HepG2 (cell line): Measurements from ENCODE around the gene CD3D. TPM values are rescaled to one million over a fixed set of nuclear protein-coding genes. Genes with fewer than 3 reads are reported as not detected.

Source experiments
- ATAC-seq: fragments of 200-7000 bp; cut with Tn5 transposase; 3 replicates; pipeline ENCODE4 v1.9.1; 2020; ENCODE audit warnings: mild to moderate bottlenecking, moderate library complexity
- BruUV-seq: library from RNA; stranded (reverse); fragments of 400-500 nt; replicated peaks from 2 replicates; lab custom pipeline; 2021; lab: Mats Ljungman, UMichigan
- CTCF ChIA-PET: fragments of 300-600 bp; formaldehyde crosslinking; extraction: SDS; loops from one replicate; lab custom pipeline; 2021; ENCODE audit warnings: low total read pairs, inconsistent platforms, low intra/inter-chr PET ratio; lab: Yijun Ruan, JAX
- POLR2A ChIA-PET: fragments of 350-600 bp; sonication (Branson Sonifier 250); formaldehyde crosslinking; loops from one replicate; lab custom pipeline; 2020; ENCODE audit warnings: antibody characterized with exemption, inconsistent platforms; lab: Yijun Ruan, JAX
- DNase-seq: peaks from one replicate; pipeline ENCODE4 v3.0.0-alpha.2; 2015; ENCODE audit warnings: low spot score
- FAIRE-seq: peaks from 3 replicates; lab custom pipeline; 2011; peaks lifted over from hg19 to GRCh38; lab: Jason Lieb, UNC
- H2AFZ ChIP-seq: one replicate; pipeline ENCODE4 v1.6.1; 2011; ENCODE audit warnings: low read length, inconsistent platforms
- H3K27ac ChIP-seq: fragments of 300-600 bp; 3 replicates; pipeline ENCODE4 v1.8.0; 2011; ENCODE audit warnings: mixed run types, mild to moderate bottlenecking, mixed read lengths, low read length, inconsistent platforms; ENCODE audit not compliant: insufficient read depth; ENCODE audit errors: extremely low read length
- H3K27me3 ChIP-seq, 2 experiments: fragments of 200-600 bp in 1 of 2; 2 replicates in 1 of 2; 3 replicates in 1 of 2; pipeline versions ENCODE4 v1.6.0 to v1.8.0; 2011; ENCODE audit warnings: low read length in 2 of 2, mild to moderate bottlenecking in 2 of 2, moderate library complexity in 2 of 2, inconsistent platforms in 1 of 2; ENCODE audit not compliant: insufficient read depth in 2 of 2, control insufficient read depth in 1 of 2
- H3K36me3 ChIP-seq, 2 experiments: fragments of 200-600 bp in 1 of 2; replicated peaks in 1 of 2; 2 replicates in 1 of 2; 3 replicates in 1 of 2; pipeline versions ENCODE4 v1.5.1 to v1.8.0; 2011; ENCODE audit warnings: low read length in 2 of 2, inconsistent platforms in 1 of 2; ENCODE audit not compliant: insufficient read depth in 2 of 2, control insufficient read depth in 1 of 2
- H3K4me1 ChIP-seq: 2 replicates; pipeline ENCODE4 v1.5.1; 2012; ENCODE audit warnings: low read length, inconsistent platforms; ENCODE audit not compliant: insufficient read depth
- H3K4me2 ChIP-seq: 2 replicates; pipeline ENCODE4 v1.6.0; 2011; ENCODE audit warnings: low read depth, low read length, inconsistent platforms
- H3K4me3 ChIP-seq, 3 experiments: fragments of 200-600 bp in 1 of 3; sonication (generic), shearing (Covaris generic) in 1 of 3; replicated peaks in 1 of 3; 2 replicates each; pipeline ENCODE4 v1.5.1; 2011 to 2016; ENCODE audit warnings: low read length in 3 of 3, inconsistent platforms in 2 of 3, low read depth in 2 of 3, mild to moderate bottlenecking in 2 of 3, control low read depth in 1 of 3, mixed read lengths in 1 of 3; ENCODE audit not compliant: insufficient read depth in 1 of 3
- H3K79me2 ChIP-seq: one replicate; pipeline ENCODE4 v1.6.1; 2011; ENCODE audit warnings: low read length, inconsistent platforms; ENCODE audit not compliant: insufficient read depth
- H3K9ac ChIP-seq: 2 replicates; pipeline ENCODE4 v1.6.0; 2011; ENCODE audit warnings: mild to moderate bottlenecking, low read depth, low read length, inconsistent platforms; ENCODE audit not compliant: insufficient read depth
- H3K9me3 ChIP-seq: 2 replicates; pipeline ENCODE4 v1.5.1; 2012; ENCODE audit warnings: mild to moderate bottlenecking, low read length
- H4K20me1 ChIP-seq: 2 replicates; pipeline ENCODE4 v1.6.0; 2011; ENCODE audit warnings: inconsistent platforms, mild to moderate bottlenecking, low read length, moderate library complexity; ENCODE audit not compliant: insufficient read depth
- AGO1 ChIP-seq: fragments of 200-400 bp; formaldehyde crosslinking; IDR thresholded peaks from 2 replicates; pipeline ENCODE4 v1.6.1; 2017; ENCODE audit warnings: mild to moderate bottlenecking, low read depth, low read length, moderate library complexity; ENCODE audit not compliant: poor library complexity, severe bottlenecking
- HMG20B ChIP-seq: conservative IDR thresholded peaks from 2 replicates; pipeline ENCODE4 v1.6.1; 2016; ENCODE audit warnings: missing genetic modification reagents, missing compliant biosample characterization
- MBNL3 ChIP-seq: fragments of 250-450 bp; sonication (Bioruptor Pico); conservative IDR thresholded peaks from 2 replicates; pipeline ENCODE4 v1.8.0; 2022; ENCODE audit warnings: mild to moderate bottlenecking, inconsistent platforms
- SMC3 ChIP-seq: IDR thresholded peaks from 2 replicates; pipeline ENCODE4 v1.6.1; 2011; ENCODE audit warnings: low read length, improper control_type of control experiment
- SNAPC2 ChIP-seq: sonication (generic); formaldehyde crosslinking; IDR thresholded peaks from 2 replicates; pipeline ENCODE4 v1.8.1; 2022; ENCODE audit warnings: mild to moderate bottlenecking, missing genetic modification reagents
- SRF ChIP-seq: IDR thresholded peaks from 2 replicates; pipeline ENCODE4 v1.6.1; 2011; ENCODE audit warnings: mild to moderate bottlenecking, low read depth, low read length, moderate library complexity
- SRY ChIP-seq: sonication (generic); formaldehyde crosslinking; IDR thresholded peaks from 2 replicates; pipeline ENCODE4 v1.8.0; 2022; ENCODE audit warnings: mild to moderate bottlenecking, missing genetic modification reagents
- TCF7L2 ChIP-seq: IDR thresholded peaks from 2 replicates; pipeline ENCODE4 v1.6.1; 2011; ENCODE audit warnings: mild to moderate bottlenecking, low read depth, low read length, moderate library complexity
- TERF1 ChIP-seq: sonication (generic); formaldehyde crosslinking; IDR thresholded peaks from 2 replicates; pipeline ENCODE4 v1.8.0; 2022; ENCODE audit warnings: mild to moderate bottlenecking, missing genetic modification reagents, moderate library complexity
- TFAP4 ChIP-seq: sonication (generic); IDR thresholded peaks from 2 replicates; pipeline ENCODE4 v1.6.1; 2016; ENCODE audit warnings: low read depth, borderline replicate concordance
- THYN1 ChIP-seq: sonication (generic); formaldehyde crosslinking; IDR thresholded peaks from 2 replicates; pipeline ENCODE4 v1.8.1; 2023; ENCODE audit warnings: low read depth, mild to moderate bottlenecking, moderate library complexity, missing genetic modification reagents, borderline replicate concordance
- ZKSCAN8 ChIP-seq: IDR thresholded peaks from 2 replicates; pipeline ENCODE4 v1.6.1; 2016; ENCODE audit warnings: borderline replicate concordance, missing genetic modification reagents, missing compliant biosample characterization
- ZNF580 ChIP-seq: IDR thresholded peaks from 2 replicates; pipeline ENCODE4 v1.6.1; 2016; ENCODE audit warnings: low read depth, borderline replicate concordance
- ZNF737 ChIP-seq: sonication (generic); formaldehyde crosslinking; IDR thresholded peaks from 2 replicates; pipeline ENCODE4 v1.5.0; 2020; ENCODE audit warnings: missing genetic modification reagents, mild to moderate bottlenecking, borderline replicate concordance
- WGBS: methylation state at CpG from one replicate; pipeline ENCODE4 v1.1.6; 2017; ENCODE audit warnings: low lambda C conversion rate; 5-methylcytosine and 5-hydroxymethylcytosine counted together
- in situ Hi-C: cut with HindIII; loops from 2 replicates; pipeline ENCODE4 v1.10.0; 2017; ENCODE audit warnings: low pct_unique_long_range_greater_than_20kb; ENCODE audit not compliant: extremely low pct_ligation_motif_present
- intact Hi-C: fragments of 100-400 bp; cut with micrococcal nuclease; formaldehyde crosslinking; loops from one replicate; pipeline ENCODE4 v1.10.0; 2022; ENCODE audit not compliant: unreplicated experiment
- polyA plus RNA-seq, 8 experiments: library from polyadenylated mRNA; depleted of rRNA in 3 of 8; stranded (reverse) in 7 of 8; unstranded in 1 of 8; fragments of >200 nt; fragmentation: Illumina TruSeq in 4 of 8; extraction: Trizol in 4 of 8; gene quantifications; 2 replicates each; pipeline versions ENCODE4 v1.2.1 to v1.2.3, GENCODE V29; 2011 to 2016; ENCODE audit warnings: low read depth in 4 of 8, missing spikeins in 1 of 8, mixed read lengths in 1 of 8; ENCODE audit not compliant: insufficient read depth in 1 of 8
- total RNA-seq, 5 experiments: library from RNA; depleted of rRNA; stranded (reverse); fragments of >200 nt; fragmentation: Illumina TruSeq; extraction: Trizol; gene quantifications; 2 replicates each; pipeline ENCODE4 v1.2.3, GENCODE V29; 2016; ENCODE audit warnings: low read depth in 1 of 5

Gene CD3D
- total and polyA plus RNA-seq, 2 of the 13 experiments (the other 11 are each of a cell fraction or from before 2014, with no cell fraction given): 0.66 to 6.6 TPM

- H3K79me2 ChIP-seq: no peaks in the 10 kb centered on the region
- H3K36me3 ChIP-seq: no peaks in the 10 kb centered on the region
- peaks cover 3 to 23% of the 10 kb centered on the region in 2 experiments; a peak in 2 of 5 replicates for H3K27me3 ChIP-seq
- no TSS peak for BruUV-seq
- TF ChIP-seq THYN1 (CRISPR knock-in tag): no peak
- TF ChIP-seq SRF: no peak
- TF ChIP-seq HMG20B (CRISPR knock-in tag): no peak
- no peak for TF ChIP-seq AGO1
- no peak for TF ChIP-seq TERF1
- TF ChIP-seq SMC3: no peak
- TF ChIP-seq ZNF737 (CRISPR knock-in tag): no peak
- TF ChIP-seq ZKSCAN8 (CRISPR knock-in tag): no peak
- no peak for TF ChIP-seq MBNL3 (CRISPR knock-in tag)
- TF ChIP-seq SNAPC2 (CRISPR knock-in tag): no peak
- TF ChIP-seq SRY (CRISPR knock-in tag): no peak
- TF ChIP-seq TFAP4: no peak
- TF ChIP-seq TCF7L2: no peak
- no peak for TF ChIP-seq ZNF580
- ATAC-seq (no peak), FAIRE-seq (no peak), DNase-seq (no peak)
- H3K9me3 ChIP-seq: no peaks in the 10 kb centered on the region
- intact Hi-C loops: no loop called here
- H4K20me1 ChIP-seq: no peaks in the 10 kb centered on the region
- whole genome bisulfite sequencing: 14% methylated on average over 3 of the region's 3 CpGs
- H3K27ac ChIP-seq: no peak overlapping the region
- in situ Hi-C loops: no loop called here
- ChIA-PET POLR2A (no interaction called here), CTCF (no interaction called here)
- no peak overlapping the region for H3K4me2 ChIP-seq
- H3K4me1 ChIP-seq: peaks cover 34% of the 10 kb centered on the region
- no peak overlapping the region for H2AFZ ChIP-seq
- H3K9ac ChIP-seq: no peak overlapping the region
- no peak overlapping the region for H3K4me3 ChIP-seq
Measured at GRCh38 chr11:118340449-118340848, 2.1 kb downstream of the CD3D start.
